DMS114 treated with DMSO at 0.1 percent for 48 hours (cell line): ENCODE results near the gene MPV17.
"Not testable (repeated sequence)": the region's sequence is repeated elsewhere in the genome, so short reads cannot be mapped to it uniquely, and the experiment has no call there.

Experiments used
- DNase-seq: peaks from one replicate; lab custom pipeline; 2025; ENCODE audit not compliant: unreplicated experiment; lab: John Stamatoyannopoulos, UW

Gene MPV17

GRCh38 chr2:27323596-27324285, 844 bp upstream of the MPV17 start:
- DNase-seq, result no peak

- no peak for DNase-seq
Measured at GRCh38 chr2:27322301-27322765, 564 bp downstream of the MPV17 start.

DNA sequence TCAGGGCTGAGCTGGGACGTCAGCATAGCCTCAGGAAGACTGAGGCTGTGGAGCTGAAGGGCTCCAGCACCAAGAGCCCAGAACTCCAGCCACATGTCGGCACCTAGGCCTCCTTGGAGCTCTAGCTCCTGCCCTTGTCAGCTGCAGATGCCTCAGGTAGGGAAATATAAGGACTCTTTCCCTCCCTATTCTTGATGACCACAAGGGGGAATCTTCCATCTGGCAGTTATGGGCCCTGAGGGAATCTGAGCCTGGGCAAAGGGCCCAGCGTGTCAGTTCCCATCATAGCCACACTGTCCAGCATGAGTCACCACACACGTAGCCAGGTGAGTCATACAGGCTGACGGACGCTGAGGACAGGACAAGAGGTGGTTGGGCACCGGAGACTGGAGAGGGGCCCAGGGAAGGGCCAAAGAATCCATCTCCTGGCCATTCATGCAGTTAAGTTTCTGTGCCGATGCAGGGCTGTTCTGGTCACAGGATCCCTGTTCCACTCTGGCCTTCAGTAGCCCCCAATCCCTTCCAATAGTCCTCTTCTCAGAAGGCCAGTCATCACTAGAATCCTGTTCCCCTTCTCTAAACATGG, 1.8 kb downstream of the MPV17 start:
- peak; percentile 29 for DNase-seq

DNA sequence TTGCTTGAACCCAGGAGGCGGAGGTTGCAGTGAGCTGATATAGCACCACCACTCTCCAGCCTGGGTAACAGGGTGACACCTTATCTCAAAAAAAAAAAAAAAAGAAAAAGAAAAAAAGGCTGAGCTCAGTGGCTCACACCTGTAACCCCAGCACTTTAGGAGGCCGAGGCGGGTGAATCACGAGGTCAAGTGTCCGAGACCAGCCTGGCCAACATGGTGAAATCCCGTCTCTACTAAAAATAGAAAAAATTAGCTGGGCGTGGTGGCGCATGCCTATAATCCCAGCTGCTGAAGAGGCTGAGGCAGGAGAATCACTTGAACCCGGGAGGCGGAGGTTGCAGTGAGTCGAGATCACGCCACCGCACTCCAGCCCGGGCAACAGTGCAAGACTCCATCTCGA, 3.1 kb downstream of the MPV17 start:
- not testable (repeated sequence) for DNase-seq

DNA sequence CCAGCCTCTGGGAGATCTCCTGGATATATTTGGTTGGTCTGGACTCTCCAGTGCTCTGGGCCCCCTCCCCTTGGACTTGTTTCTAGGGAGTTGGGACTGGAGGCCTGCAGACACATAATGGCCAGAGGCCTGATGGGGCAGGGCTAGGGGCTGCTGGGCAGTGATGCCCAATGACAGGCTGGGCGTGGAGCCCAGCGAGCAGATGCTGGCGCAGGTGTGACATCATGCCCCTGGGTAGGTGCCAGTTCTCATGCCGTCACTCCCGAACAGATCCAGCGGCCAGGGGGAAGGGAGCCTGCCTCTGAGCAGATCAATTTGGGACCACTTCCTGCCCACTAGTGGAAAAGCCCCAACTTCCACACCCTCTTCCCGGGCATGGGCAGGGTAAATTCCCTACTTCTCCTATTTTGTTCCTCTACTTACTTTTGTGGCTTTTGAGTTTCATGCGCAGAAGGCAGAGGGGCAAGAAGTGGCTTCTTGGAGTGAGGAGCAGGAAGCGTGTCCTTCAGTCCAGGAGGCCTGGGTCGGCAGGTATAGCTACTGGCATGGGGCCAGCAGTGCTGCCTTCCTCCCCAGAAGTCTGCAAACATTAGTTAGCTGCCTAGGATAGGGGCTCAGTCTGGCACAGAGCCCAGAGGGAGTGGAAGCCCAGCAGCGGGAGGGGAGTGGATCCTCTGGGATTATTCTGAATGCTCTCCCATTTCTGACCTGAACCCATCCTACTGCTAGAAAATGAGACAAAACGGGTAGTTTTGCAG, 6.1 kb downstream of the MPV17 start:
- DNase-seq, result no peak

- DNase-seq, result no peak
Measured at GRCh38 chr2:27315122-27315521, 7.8 kb downstream of the MPV17 start.

DNA sequence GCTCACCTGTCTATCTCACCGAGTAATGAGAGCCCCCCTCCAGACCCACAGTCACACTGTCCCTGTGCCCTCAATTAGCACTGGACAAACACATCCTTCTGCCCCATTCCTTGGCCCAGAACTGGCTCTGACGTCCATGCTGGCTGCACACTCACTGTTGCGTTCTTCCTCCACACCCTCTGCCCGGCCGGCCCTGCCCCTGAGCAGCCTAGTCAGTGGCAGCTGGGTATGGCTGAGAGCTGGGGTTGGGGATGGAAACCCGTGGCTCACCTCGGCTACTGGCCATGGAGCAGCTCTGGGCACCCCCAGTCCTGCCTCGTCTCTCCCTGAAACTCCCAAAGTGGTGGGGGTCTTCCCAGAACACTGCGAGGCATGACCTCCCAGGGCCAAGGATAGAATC, 8.2 kb downstream of the MPV17 start:
- DNase-seq, result no peak

DNA sequence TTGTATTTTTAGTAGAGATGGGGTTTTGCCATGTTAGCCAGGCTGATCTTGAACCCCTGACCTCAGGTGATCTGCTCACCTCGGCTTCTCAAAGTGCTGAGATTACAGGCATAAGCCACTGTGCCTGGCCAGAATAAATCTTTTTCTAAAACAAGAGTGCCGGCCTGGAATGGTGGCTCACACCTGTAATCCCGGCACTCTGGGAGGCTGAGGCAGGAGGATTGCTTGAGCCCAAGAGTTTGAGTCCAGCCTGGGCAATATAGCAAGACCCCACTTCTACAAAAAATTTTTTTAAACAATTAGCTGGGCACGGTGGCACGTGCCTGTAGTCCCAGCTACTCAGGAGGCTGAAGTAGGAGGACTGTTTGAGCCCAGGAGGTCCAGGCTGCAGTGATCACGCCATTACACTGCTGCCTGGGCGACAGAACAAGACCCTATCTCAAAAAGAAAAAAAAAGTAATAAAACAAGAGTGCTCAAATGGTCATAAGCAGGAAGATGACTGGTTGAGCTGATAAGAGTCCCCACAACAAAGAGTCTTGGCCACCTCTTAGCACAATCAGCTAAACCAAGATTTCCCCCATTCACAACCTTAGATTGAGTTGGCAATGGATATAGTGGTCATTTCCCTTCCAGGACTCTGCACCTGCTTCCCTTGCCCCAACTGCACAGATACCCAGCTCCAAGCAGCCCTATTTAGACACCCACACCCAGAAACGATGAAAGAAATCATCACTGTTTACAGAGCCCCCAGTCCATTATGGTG, 8.8 kb downstream of the MPV17 start:
- no peak for DNase-seq

DNA sequence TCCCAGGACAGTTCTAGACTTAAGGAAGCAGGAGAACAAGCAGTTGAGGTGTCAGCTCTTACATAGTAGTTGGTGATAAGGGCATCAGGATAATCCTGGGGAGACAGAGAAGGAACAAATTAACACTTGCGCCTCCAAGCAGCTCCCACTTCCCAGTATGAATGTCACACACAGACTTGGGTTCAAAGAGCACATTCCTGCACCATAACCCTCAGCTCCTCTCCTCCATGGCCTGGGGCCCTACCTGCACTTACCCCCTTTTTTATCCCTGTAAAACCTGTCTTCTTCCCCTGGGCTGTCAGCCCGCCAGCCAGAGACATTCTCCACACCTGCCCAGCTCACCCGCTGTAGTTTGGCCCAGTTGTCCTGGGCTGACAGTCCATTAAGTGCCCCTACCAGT, 10.7 kb downstream of the MPV17 start:
- DNase-seq, result no peak

DNA sequence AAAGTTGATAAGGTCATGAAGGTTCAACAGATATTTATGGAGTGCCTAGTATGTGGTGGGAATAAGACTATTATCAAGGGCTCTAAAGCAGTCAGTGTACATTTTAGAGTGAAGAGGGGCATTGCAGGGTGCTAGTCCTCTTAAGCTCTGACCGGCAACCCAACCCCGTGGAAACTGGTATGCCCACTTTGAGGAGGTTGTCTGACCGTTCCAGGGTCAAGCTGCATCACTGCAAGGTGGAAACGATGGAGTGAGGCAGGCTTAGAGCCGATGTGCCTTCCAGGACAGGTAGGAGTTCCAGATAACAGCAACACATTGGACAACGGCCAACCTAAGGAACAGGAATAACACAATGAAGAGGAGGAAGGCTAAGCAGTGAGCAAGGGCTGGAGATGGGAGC, 13.2 kb downstream of the MPV17 start:
- no peak for DNase-seq

GRCh38 chr2:27308359-27308881, 14.5 kb downstream of the MPV17 start, which contains the start of gene UCN:
Gene UCN (minus strand): TSS chr2:27308445. CDS start chr2:27307895, 550 bp downstream.
- DNase-seq, result no peak

- DNase-seq, result no peak
Measured at GRCh38 chr2:27307545-27308358, 15.1 kb downstream of the MPV17 start.

DNA sequence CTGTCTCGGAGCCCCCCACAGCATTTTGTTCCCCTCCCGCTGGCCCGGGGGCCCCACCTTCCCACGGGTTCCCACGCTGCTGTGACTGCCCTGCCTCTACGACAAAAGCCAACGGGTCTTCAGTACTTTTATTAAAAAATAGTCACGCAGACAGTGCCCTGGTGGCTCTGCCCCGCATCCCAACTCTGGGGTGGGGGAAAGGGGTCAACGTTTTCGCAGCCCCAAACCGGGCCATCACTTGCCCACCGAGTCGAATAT, 15.7 kb downstream of the MPV17 start:
- no peak for DNase-seq

GRCh38 chr2:27306573-27307286, 16.2 kb downstream of the MPV17 start:
- no peak for DNase-seq

DNA sequence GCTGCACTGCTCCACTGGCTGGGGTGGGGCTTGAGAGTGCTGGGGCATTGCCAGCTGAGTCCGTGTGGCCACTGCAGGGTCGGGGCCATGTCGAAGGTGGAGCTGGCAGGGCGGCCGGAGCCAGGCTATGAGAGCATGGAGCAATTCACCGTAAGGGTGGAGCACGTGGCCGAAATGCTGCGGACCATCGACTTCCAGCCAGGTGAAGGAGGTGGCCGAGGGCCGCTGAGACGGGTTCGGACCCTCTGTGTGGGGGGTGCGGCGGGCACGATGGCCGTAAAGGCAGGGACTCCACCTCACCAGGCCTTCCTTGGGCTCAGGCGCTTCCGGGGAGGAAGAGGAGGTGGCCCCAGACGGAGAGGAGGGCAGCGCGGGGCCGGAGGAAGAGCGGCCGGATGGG, 16.8 kb downstream of the MPV17 start:
- no peak for DNase-seq

GRCh38 chr2:27305516-27305915, 17.4 kb downstream of the MPV17 start:
- DNase-seq, result no peak

DNA sequence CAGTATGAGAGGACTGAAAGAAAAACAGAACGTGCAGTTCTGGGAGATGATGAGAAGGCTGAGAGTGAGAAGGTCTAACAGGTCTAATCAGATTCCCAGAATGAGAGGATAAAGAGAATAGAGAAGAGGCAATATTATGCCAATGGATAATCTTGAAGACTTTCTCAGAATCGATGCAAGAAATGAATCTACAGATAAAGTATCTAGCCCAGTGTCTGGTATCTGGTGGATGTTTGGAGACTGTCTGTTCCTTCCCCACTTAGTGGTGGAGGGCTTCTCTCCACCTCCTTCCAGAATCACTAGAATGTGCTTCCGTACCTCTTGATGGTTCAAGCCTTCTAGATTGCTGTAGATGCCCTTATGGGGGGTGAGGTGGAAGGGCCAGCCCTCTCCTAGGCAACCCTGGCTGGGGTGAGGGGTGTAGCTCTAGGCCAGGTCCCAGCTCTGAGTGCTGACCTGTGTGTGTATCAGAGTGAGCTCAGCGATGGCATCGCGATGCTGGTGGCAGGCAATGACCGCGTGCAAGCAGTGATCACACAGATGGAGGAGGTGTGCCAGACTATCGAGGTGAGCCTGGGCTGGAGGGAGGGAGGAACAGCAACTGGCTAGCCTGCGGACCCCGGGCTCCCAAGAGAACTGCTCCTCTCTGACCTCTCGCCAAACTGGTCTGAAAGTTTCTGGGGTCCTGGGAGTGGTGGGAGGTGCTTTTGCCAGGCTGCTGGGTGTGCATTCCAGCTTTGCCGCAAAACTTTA, 18.2 kb downstream of the MPV17 start:
- DNase-seq, result no peak

DNA sequence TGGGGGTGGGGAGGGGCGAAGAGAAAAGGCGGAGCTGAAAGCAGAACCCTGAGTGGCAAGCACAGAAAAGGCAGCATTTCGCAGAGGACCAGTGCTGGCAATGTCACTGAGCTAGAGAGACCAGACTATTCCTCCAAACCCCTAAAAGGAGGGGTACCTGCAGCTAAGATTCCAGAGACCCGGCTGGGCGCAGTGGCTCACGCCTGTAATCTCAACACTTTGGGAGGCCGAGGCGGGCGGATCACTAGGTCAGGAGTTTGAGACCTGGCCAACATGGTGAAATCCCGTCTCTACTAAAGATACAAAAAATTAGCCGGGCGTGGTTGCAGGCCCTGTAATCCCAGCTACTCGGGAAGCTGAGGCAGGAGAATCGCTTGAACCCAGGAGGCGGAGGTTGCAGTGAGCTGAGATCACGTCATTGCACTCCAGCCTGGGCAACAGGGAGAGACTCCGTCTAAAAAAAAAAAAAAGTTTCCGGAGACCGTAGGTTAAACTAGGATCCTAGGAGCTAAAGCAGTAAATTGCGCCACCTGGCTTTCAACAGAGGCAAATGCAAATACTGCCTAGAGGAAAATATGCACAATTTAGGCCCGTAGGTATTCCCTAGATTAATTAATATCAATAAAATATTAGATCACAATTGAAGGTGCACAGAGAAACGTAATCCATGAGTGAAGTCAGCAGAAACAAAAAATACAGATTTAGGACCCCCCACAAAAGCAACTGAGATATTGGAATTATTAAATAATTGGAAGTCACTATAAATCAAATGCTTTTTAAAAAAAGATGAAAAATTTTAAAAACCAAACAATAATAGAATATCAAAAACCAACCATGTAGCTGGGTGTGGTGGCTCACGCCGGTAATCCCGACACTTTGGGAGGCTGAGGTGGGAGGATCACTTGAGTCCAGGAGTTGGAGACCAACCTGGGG, 19.5 kb downstream of the MPV17 start:
- DNase-seq, result peak; percentile 69
